CD4-positive, alpha-beta memory T cell (primary cell): ENCODE data around the gene HNRNPH1. TPM values are rescaled to one million over a fixed set of nuclear protein-coding genes. Genes with fewer than 3 reads are reported as not detected.
A peak's percentile ranks its signal among the peaks of the same experiment; 100 is the strongest.

Experiments used
- CTCF ChIA-PET: fragments of 350-600 bp; sonication (Branson Sonifier 250); formaldehyde crosslinking; loops from one replicate; lab custom pipeline; 2021; ENCODE audit warnings: inconsistent platforms; ENCODE audit not compliant: partially characterized antibody; lab: Charles Lee
- POLR2A ChIA-PET: fragments of 350-600 bp; sonication (Branson Sonifier 250); formaldehyde crosslinking; loops from one replicate; lab custom pipeline; 2021; ENCODE audit not compliant: partially characterized antibody; lab: Charles Lee
- DNase-seq, 5 donors: peaks; one replicate each; pipeline versions ENCODE4 v3.0.0 to v3.0.0-alpha.2; 2020 to 2022; ENCODE audit warnings: mixed read lengths in 1 of 5
- H3K27ac ChIP-seq: one replicate; pipeline ENCODE4 v1.7.0; 2013; ENCODE audit warnings: low read depth, low read length
- H3K27me3 ChIP-seq: 2 replicates; pipeline ENCODE4 v1.7.0; 2013; ENCODE audit warnings: mild to moderate bottlenecking, low read length, moderate library complexity; ENCODE audit not compliant: insufficient read depth
- H3K36me3 ChIP-seq: 2 replicates; pipeline ENCODE4 v1.7.0; 2013; ENCODE audit warnings: mild to moderate bottlenecking, low read length, moderate library complexity; ENCODE audit not compliant: insufficient read depth
- H3K4me1 ChIP-seq: 2 replicates; pipeline ENCODE4 v1.7.0; 2013; ENCODE audit warnings: mild to moderate bottlenecking, low read length, moderate library complexity; ENCODE audit not compliant: insufficient read depth
- H3K4me3 ChIP-seq, 2 donors: one replicate each; pipeline ENCODE4 v1.7.0; 2013; ENCODE audit warnings: low read length in 2 of 2, mild to moderate bottlenecking in 1 of 2
- H3K9me3 ChIP-seq, 2 donors: one replicate each; pipeline ENCODE4 v1.7.0; 2013; ENCODE audit warnings: low read length in 2 of 2, control low read depth in 1 of 2; ENCODE audit not compliant: control insufficient read depth in 1 of 2
- H3K27ac Mint-ChIP-seq, 7 donors: one replicate each; pipeline ENCODE4 v1.8.0; 2020 to 2021; ENCODE audit warnings: mixed read lengths in 7 of 7, mild to moderate bottlenecking in 6 of 7, inconsistent platforms in 3 of 7, moderate library complexity in 3 of 7
- H3K27me3 Mint-ChIP-seq, 2 donors: one replicate each; pipeline ENCODE4 v1.8.0; 2020 to 2021; ENCODE audit warnings: mixed read lengths in 2 of 2
- H3K36me3 Mint-ChIP-seq, 2 donors: one replicate each; pipeline ENCODE4 v1.8.0; 2020 to 2021; ENCODE audit warnings: mixed read lengths in 2 of 2, inconsistent platforms in 1 of 2, mild to moderate bottlenecking in 1 of 2
- H3K4me1 Mint-ChIP-seq, 4 donors: one replicate each; pipeline ENCODE4 v1.8.0; 2020 to 2021; ENCODE audit warnings: mixed read lengths in 4 of 4, mild to moderate bottlenecking in 1 of 4
- H3K4me3 Mint-ChIP-seq, 8 donors: one replicate each; pipeline ENCODE4 v1.8.0; 2020 to 2021; ENCODE audit warnings: mixed read lengths in 8 of 8, mild to moderate bottlenecking in 7 of 8, moderate library complexity in 6 of 8, inconsistent platforms in 3 of 8
- H3K9me3 Mint-ChIP-seq, 8 donors: one replicate each; pipeline ENCODE4 v1.8.0; 2020 to 2021; ENCODE audit warnings: mixed read lengths in 8 of 8, mild to moderate bottlenecking in 5 of 8, inconsistent platforms in 3 of 8, moderate library complexity in 1 of 8
- intact Hi-C: fragments of 100-400 bp; cut with micrococcal nuclease; formaldehyde crosslinking; loops from one replicate; pipeline ENCODE4 v1.15.1; 2023
- polyA plus RNA-seq, 2 donors: library from polyadenylated mRNA; unstranded; fragments of 300-500 nt; fragmentation: Illumina TruSeq; gene quantifications; one replicate each; pipeline ENCODE4 v1.2.3, GENCODE V29; 2021
- total RNA-seq, 2 experiments: library from RNA; stranded (reverse); gene quantifications; one replicate each; pipeline ENCODE4 v1.2.3, GENCODE V29; 2021

HNRNPH1 gene
- total and polyA plus RNA-seq, 4 experiments from 2014 or later, result 46.5 to 1,625 (median 863) TPM

DNA sequence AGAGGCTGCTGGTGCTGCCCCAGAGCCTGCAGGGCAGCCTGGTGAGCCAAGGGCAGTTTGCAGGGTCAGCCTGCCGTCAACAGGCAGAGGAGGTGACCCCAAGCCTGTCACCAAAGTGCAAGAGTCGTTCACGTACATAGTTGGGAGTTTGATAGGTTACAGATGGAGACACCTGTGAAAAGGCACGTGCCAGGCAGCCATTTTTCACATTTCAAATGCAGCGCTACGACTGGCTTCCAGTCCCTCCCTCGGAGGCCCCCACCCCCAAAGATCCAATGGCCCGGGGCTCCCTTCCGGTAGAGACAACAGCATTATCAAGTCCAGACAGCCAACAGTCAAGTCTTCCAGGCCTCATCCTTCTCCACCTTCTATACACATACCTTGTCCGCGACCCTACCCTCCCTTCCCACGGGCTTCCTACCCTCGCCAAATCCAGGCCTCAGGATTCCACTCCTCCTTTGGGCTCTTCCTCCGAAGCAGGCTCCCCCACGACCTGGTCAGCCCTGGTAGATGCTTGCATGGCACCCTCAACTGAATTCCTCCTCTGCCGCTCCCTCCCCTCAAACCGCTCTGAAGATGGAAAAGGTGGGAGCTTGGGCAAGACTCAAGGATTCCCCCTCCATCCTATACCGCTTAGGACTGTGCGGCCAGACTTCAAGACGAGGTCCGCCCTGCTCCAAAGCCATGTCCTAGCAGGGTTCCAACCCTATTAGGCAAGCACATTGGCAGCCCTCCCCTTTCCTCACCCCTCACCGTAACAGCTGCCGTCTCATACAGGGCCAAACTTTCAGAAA lies 13.2 kb downstream of the HNRNPH1 start:
- ChIA-PET POLR2A (interaction anchor here (17.2 kb wide), 1 partner anchor 10 kb away, joined by 313 read pairs; the partner anchor contains the start of gene HNRNPH1), CTCF (interaction anchor here (8.9 kb wide), 1 partner anchor 12 kb away, joined by 63 read pairs; the partner anchor contains the start of gene HNRNPH1)
- peaks cover 35 to 73% (median 52%) of the 10 kb centered on the region in 4 donors for H3K4me1 Mint-ChIP-seq
- H3K9me3 Mint-ChIP-seq, result peaks cover 0 to 15% (median 0%) of the 10 kb centered on the region in 8 donors
- no peak overlapping the region for H3K4me3 ChIP-seq
- H3K27ac ChIP-seq, result no peak overlapping the region
- H3K27me3 Mint-ChIP-seq, result no peaks in the 10 kb centered on the region
- H3K27me3 ChIP-seq, result no peaks in the 10 kb centered on the region
- H3K27ac Mint-ChIP-seq, result peak overlapping the region in 5 of 7 donors; percentile 9 to 100 (median 65)
- DNase-seq, result no peak
- H3K9me3 ChIP-seq, result no peaks in the 10 kb centered on the region
- H3K36me3 Mint-ChIP-seq, result peaks cover 58 to 84% of the 10 kb centered on the region in 2 donors
- H3K4me3 Mint-ChIP-seq, result peak overlapping the region in 2 of 8 donors; percentile 16 to 42
- H3K4me1 ChIP-seq, result peaks cover 59% of the 10 kb centered on the region
- H3K36me3 ChIP-seq, result peaks cover 73% of the 10 kb centered on the region
- intact Hi-C loops, result no loop called here

DNA sequence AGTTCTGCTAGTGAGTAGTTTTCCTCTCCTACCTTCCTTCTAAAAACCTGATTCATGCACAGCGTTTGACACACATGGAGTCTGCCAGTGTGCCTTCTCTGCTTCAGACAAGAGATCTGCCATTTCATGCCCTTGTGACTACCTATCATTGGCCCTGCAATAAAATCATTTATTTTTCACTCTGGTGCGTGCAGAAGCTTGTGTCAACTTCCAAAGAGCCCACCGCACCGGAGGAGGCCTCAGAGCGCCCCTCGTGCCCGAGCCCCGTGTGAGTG lies 13.7 kb downstream of the HNRNPH1 start:
- Mint-ChIP-seq H3K4me3 (peak overlapping the region in 5 of 8 donors; percentile 11 to 43 (median 36)), H3K36me3 (peaks cover 57 to 80% of the 10 kb centered on the region in 2 donors), H3K27ac (peak overlapping the region in 5 of 7 donors; percentile 9 to 100 (median 65)), H3K4me1 (peaks cover 35 to 71% (median 50%) of the 10 kb centered on the region in 4 donors), H3K27me3 (no peaks in the 10 kb centered on the region), H3K9me3 (peaks cover 0 to 13% (median 0%) of the 10 kb centered on the region in 8 donors)
- H3K4me3 ChIP-seq, result no peak overlapping the region
- POLR2A ChIA-PET, result interaction anchor here (17.2 kb wide), 1 partner anchor 10 kb away, joined by 313 read pairs; the partner anchor contains the start of gene HNRNPH1
- no peaks in the 10 kb centered on the region for H3K9me3 ChIP-seq
- CTCF ChIA-PET, result interaction anchor here (8.9 kb wide), 1 partner anchor 12 kb away, joined by 63 read pairs; the partner anchor contains the start of gene HNRNPH1
- H3K36me3 ChIP-seq, result peaks cover 68% of the 10 kb centered on the region
- peaks cover 54% of the 10 kb centered on the region for H3K4me1 ChIP-seq
- H3K27me3 ChIP-seq, result no peaks in the 10 kb centered on the region
- H3K27ac ChIP-seq, result no peak overlapping the region
- intact Hi-C loops, result no loop called here
- no peak for DNase-seq

DNA sequence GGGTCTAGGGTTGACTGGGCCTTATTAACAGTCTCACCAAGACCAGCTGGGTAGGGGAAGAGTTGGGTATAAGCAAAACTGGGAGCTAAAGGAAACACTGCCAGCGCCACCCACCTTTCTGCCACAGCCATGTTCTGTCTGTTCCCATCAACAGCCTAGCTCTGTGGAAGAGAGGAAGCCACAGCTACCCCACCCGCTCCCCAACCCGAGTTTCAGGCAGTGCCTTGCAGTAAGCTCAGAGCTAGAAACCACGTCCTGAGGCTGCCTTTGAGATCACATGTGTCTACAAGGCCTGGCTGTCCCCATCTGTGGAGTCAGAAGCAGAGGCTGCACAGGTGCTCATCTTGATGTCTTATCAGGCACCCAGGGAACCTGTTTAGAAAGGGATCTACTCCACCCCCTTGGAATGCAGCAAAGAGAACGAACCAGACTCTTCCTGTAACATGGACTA lies 15.3 kb downstream of the HNRNPH1 start:
- peaks cover 30 to 60% (median 42%) of the 10 kb centered on the region in 4 donors for H3K4me1 Mint-ChIP-seq
- peaks cover 40 to 73% of the 10 kb centered on the region in 2 donors for H3K36me3 Mint-ChIP-seq

DNA sequence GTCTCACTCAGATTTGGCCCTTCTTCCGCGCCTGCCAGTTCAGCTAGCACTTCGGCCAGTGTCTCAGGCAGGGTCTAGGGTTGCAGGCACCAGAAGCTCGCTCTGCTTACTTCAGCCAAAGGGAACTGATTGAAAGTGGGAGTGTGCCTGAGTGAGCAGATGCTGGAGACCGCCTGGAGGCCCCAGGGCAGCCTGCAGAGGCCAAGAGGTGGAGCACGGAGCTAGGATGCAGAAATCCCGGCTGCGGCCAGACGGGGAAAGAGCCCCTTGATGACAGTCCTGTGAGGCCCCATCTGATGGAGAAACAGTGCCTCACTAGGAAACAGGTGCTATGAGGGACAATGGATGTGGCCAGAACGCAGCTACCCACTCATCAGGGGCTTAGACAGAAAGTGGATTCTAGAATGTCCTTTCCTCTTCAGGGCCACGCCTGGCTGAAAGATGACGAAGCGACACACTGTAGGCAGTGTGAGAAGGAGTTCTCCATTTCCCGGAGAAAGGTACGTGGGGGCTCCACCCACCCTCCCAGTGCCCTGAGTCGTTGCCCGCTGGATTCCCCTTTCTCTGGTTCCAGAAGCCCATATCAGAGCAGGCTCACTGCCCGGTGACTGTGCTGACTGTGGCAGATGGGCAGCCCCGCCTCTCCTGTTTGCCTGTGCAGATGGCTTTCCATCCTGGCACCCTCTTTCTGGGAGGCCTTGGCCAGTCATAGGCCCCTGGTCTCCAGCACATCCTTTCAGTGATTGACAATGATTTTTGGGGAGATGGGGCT lies 16.1 kb downstream of the HNRNPH1 start:
- peaks cover 24 to 53% (median 37%) of the 10 kb centered on the region in 4 donors for H3K4me1 Mint-ChIP-seq
- Histone ChIP-seq H3K27me3 (no peaks in the 10 kb centered on the region), H3K4me1 (peaks cover 46% of the 10 kb centered on the region), H3K27ac (no peak overlapping the region), H3K4me3 (no peak overlapping the region), H3K9me3 (no peaks in the 10 kb centered on the region), H3K36me3 (peaks cover 51% of the 10 kb centered on the region)
- no peaks in the 10 kb centered on the region for H3K27me3 Mint-ChIP-seq
- H3K4me3 Mint-ChIP-seq, result peak overlapping the region in 3 of 8 donors; percentile 25 to 39 (median 34)
- peaks cover 0 to 11% (median 0%) of the 10 kb centered on the region in 8 donors for H3K9me3 Mint-ChIP-seq
- intact Hi-C loops, result no loop called here
- peaks cover 33 to 72% of the 10 kb centered on the region in 2 donors for H3K36me3 Mint-ChIP-seq
- ChIA-PET POLR2A (interaction anchor here (0.6 to 17.2 kb wide), 5 partner anchors 13 to 682 kb away, joined by 3 to 313 read pairs (median 5); partner anchors contain the start of genes HNRNPH1 and RUFY1), CTCF (interaction anchor here (0.6 to 8.9 kb wide), 3 partner anchors 15 to 1449 kb away, joined by 3 to 63 read pairs (median 3); partner anchors contain the start of gene HNRNPH1)
- no peak for DNase-seq
- peak overlapping the region; percentile 22 to 100 (median 69) for H3K27ac Mint-ChIP-seq

More for the DNA sequence above, 15.3 kb downstream of the HNRNPH1 start:
- H3K36me3 ChIP-seq, result peaks cover 54% of the 10 kb centered on the region
- Mint-ChIP-seq H3K27ac (peak overlapping the region; percentile 17 to 100 (median 77)), H3K4me3 (peak overlapping the region in 5 of 8 donors; percentile 25 to 69 (median 40)), H3K27me3 (no peaks in the 10 kb centered on the region), H3K9me3 (peaks cover 0 to 11% (median 0%) of the 10 kb centered on the region in 8 donors)
- H3K27ac ChIP-seq, result no peak overlapping the region
- H3K27me3 ChIP-seq, result no peaks in the 10 kb centered on the region
- H3K9me3 ChIP-seq, result no peaks in the 10 kb centered on the region
- ChIA-PET CTCF (interaction anchor here (1.6 to 8.9 kb wide), 2 partner anchors 14 to 155 kb away, joined by 3 to 63 read pairs; partner anchors contain the start of gene HNRNPH1), POLR2A (interaction anchor here (1.2 to 17.2 kb wide), 4 partner anchors 12 to 57 kb away, joined by 3 to 313 read pairs (median 8); partner anchors contain the start of genes HNRNPH1 and RUFY1)
- no peak overlapping the region for H3K4me3 ChIP-seq
- peaks cover 46% of the 10 kb centered on the region for H3K4me1 ChIP-seq
- intact Hi-C loops, result loop anchor here (1.0 kb wide), 1 partner anchor 13 kb away; no protein-coding TSS in a partner anchor
- DNase-seq, result peak; percentile 39 to 69 (median 63)

DNA sequence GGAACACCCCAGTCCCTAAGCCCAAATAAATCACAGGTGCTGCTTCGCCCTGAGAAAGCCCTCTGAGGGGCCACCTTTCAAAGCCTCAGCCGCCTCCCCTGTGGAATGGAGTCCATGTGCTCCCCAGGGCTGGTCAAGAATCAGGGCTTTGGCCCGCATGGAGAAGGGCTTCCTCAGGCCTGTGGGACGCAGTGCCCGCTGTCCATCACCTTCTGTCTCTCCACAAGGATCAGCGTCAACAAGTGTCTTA lies 16.6 kb downstream of the HNRNPH1 start:
- ChIA-PET CTCF (interaction anchor here (0.6 to 8.9 kb wide), 3 partner anchors 15 to 1448 kb away, joined by 3 to 63 read pairs (median 3); partner anchors contain the start of gene HNRNPH1), POLR2A (interaction anchor here (0.6 to 17.2 kb wide), 2 partner anchors 13 to 683 kb away, joined by 3 to 313 read pairs; partner anchors contain the start of gene HNRNPH1)
- no peak for DNase-seq
- Mint-ChIP-seq H3K4me3 (no peak overlapping the region), H3K27me3 (no peaks in the 10 kb centered on the region), H3K4me1 (peaks cover 22 to 50% (median 34%) of the 10 kb centered on the region in 4 donors), H3K36me3 (peaks cover 31 to 74% of the 10 kb centered on the region in 2 donors), H3K9me3 (peaks cover 0 to 11% (median 0%) of the 10 kb centered on the region in 8 donors), H3K27ac (peak overlapping the region in 4 of 7 donors; percentile 35 to 77 (median 44))
- intact Hi-C loops, result no loop called here
- Histone ChIP-seq H3K9me3 (no peaks in the 10 kb centered on the region), H3K27ac (no peak overlapping the region), H3K4me3 (no peak overlapping the region), H3K4me1 (peaks cover 45% of the 10 kb centered on the region), H3K36me3 (peaks cover 53% of the 10 kb centered on the region), H3K27me3 (no peaks in the 10 kb centered on the region)

DNA sequence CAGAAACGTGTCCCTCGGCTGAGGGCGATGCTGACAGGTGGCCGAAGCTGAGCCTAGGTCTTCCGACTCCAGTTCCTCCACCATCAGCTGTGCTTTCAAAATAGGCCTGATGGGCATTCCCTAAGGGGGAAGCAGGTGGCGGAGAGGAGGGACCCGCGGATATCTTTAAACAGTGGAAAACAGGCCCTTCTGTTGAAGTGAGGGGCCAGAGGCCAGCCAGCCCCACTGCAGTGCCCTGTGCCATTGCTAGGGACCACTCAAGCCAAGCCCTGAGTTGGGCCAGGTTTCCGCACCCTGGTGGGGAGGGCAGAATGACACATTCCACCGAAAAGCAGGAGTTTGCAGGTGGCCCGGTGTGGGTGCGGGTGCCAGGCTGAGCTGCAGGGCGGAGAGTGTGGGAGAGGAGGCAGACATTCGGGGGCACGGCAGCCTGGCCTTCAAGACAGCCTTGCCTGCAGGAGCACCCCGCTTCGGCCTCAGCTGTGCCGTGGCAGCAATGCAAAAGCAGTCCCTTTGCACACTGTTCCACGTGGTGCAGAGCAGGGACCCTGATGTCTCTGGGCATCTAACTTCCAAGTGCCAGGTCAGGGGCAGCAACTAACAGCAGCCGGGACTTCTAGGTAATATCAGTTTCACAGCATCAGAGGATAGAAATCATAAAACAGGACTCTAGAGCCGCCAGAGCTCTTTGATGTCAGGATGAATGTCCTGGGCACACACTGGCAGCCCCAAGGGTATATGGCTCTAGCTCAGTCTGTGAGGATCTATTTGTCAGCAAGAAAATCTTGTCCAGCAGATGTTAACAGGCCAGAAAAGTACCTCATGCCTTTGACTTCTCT lies 17.2 kb downstream of the HNRNPH1 start:
- DNase-seq, result no peak
- Mint-ChIP-seq H3K27me3 (no peaks in the 10 kb centered on the region), H3K4me3 (no peak overlapping the region), H3K27ac (peak overlapping the region in 3 of 7 donors; percentile 23 to 35 (median 29)), H3K4me1 (peaks cover 19 to 47% (median 31%) of the 10 kb centered on the region in 4 donors), H3K36me3 (peaks cover 27 to 73% of the 10 kb centered on the region in 2 donors), H3K9me3 (peaks cover 0 to 11% (median 0%) of the 10 kb centered on the region in 8 donors)
- CTCF ChIA-PET, result interaction anchor here (1.6 to 8.9 kb wide), 2 partner anchors 16 to 157 kb away, joined by 3 to 63 read pairs; partner anchors contain the start of gene HNRNPH1
- Histone ChIP-seq H3K27ac (no peak overlapping the region), H3K4me3 (no peak overlapping the region), H3K9me3 (no peaks in the 10 kb centered on the region), H3K36me3 (peaks cover 48% of the 10 kb centered on the region), H3K27me3 (no peaks in the 10 kb centered on the region), H3K4me1 (peaks cover 40% of the 10 kb centered on the region)
- POLR2A ChIA-PET, result interaction anchor here (17.2 kb wide), 1 partner anchor 14 kb away, joined by 313 read pairs; the partner anchor contains the start of gene HNRNPH1
- intact Hi-C loops, result no loop called here
